Activated naive CD8-positive, alpha-beta T cell (primary cell): Measurements from ENCODE around the gene RAPGEF4.
"Not testable (repeated sequence)": the region's sequence is repeated elsewhere in the genome, so short reads cannot be mapped to it uniquely, and the experiment has no call there.

Experiments
- H3K27ac Mint-ChIP-seq: one replicate; pipeline ENCODE4 v1.8.0; 2021; ENCODE audit warnings: mixed read lengths
- H3K27me3 Mint-ChIP-seq: one replicate; pipeline ENCODE4 v1.8.0; 2021; ENCODE audit warnings: mixed read lengths
- H3K36me3 Mint-ChIP-seq: one replicate; pipeline ENCODE4 v1.8.0; 2021; ENCODE audit warnings: mixed read lengths
- H3K4me1 Mint-ChIP-seq: one replicate; pipeline ENCODE4 v1.8.0; 2021; ENCODE audit warnings: low read depth, mixed read lengths
- H3K4me3 Mint-ChIP-seq: one replicate; pipeline ENCODE4 v1.8.0; 2021; ENCODE audit warnings: mild to moderate bottlenecking, mixed read lengths
- H3K9me3 Mint-ChIP-seq: one replicate; pipeline ENCODE4 v1.8.0; 2021; ENCODE audit warnings: low read depth, mixed read lengths

The RAPGEF4 gene

DNA sequence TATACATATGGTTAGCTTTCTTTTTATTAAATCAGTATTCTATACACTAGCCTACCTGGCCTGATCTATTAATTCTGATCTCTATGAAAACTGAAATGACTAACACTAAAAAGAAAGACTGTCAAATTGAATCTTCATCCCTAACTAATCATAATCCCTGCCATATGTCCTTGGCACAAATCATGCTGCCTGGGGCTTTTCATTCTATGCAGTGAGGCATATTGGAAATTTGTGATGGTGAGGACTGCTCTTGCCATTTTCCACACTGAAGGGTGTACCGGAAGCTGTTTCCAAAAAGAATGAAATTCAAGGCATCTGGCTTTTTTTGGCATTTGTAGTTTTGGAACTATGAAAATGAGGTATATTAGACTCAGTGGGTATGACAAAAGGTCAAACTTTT lies 39.7 kb downstream of the RAPGEF4 start:
- no peaks in the 10 kb centered on the region for H3K36me3 Mint-ChIP-seq
- peaks cover 4% of the 10 kb centered on the region for H3K27me3 Mint-ChIP-seq
- H3K4me3 Mint-ChIP-seq, result no peak overlapping the region
- H3K27ac Mint-ChIP-seq, result no peak overlapping the region
- no peaks in the 10 kb centered on the region for H3K9me3 Mint-ChIP-seq
- H3K4me1 Mint-ChIP-seq, result no peaks in the 10 kb centered on the region

DNA sequence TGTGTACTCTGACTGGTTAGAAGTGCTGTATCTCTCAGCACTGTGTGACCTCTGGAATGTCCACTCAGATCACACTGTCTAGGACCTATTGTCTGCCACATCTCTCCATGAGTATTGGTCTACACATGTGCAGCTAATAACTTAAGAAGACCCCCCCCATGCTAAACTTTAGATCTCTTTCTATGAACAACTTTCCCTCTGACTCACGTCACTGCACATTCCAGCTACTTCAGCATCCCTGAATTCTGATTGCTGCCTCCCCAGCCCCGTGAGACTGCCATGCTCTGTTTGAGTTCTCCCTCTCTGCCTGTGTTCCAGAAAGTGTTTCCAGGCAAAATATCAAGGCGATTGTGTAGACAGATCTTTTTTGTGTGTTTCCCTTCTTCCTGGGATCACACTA lies 41.8 kb downstream of the RAPGEF4 start:
- H3K9me3 Mint-ChIP-seq, result no peaks in the 10 kb centered on the region
- no peaks in the 10 kb centered on the region for H3K4me1 Mint-ChIP-seq
- H3K27ac Mint-ChIP-seq, result no peak overlapping the region
- H3K36me3 Mint-ChIP-seq, result no peaks in the 10 kb centered on the region
- H3K4me3 Mint-ChIP-seq, result no peak overlapping the region
- peaks cover 6% of the 10 kb centered on the region for H3K27me3 Mint-ChIP-seq

DNA sequence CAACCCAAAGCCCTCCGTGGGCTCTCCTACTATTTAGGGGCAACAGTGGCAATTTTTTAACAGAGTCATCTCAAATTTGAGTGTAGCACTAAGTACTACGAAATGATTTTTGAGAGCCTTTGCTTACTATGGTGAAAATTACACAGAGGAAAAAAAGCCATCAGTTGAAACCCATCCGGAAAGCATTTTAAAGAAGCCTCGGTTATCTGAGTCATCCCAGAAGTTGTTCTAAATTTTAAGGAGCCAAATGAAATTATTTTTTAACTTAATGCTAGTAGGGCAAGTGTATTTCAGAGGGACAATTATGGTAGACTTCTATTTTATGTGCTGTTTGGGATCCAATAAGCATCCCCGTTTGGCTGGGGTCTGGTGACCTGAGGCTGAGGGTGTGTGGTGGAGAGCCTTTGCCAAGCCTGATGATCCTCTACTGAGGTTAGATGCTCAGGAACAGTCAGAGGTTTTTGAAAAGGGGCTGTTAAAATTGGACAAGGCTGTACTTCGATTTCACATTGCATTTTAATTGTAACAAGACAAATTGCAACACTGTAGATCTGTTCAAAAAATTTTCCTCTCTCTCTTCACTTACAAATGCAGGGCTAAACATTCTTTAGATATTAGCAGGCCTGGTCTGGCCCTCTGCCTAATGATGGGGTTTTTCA lies 47.0 kb downstream of the RAPGEF4 start:
- Mint-ChIP-seq H3K9me3 (no peaks in the 10 kb centered on the region), H3K4me3 (no peak overlapping the region), H3K4me1 (no peaks in the 10 kb centered on the region), H3K27ac (no peak overlapping the region), H3K36me3 (no peaks in the 10 kb centered on the region), H3K27me3 (peaks cover 20% of the 10 kb centered on the region)

DNA sequence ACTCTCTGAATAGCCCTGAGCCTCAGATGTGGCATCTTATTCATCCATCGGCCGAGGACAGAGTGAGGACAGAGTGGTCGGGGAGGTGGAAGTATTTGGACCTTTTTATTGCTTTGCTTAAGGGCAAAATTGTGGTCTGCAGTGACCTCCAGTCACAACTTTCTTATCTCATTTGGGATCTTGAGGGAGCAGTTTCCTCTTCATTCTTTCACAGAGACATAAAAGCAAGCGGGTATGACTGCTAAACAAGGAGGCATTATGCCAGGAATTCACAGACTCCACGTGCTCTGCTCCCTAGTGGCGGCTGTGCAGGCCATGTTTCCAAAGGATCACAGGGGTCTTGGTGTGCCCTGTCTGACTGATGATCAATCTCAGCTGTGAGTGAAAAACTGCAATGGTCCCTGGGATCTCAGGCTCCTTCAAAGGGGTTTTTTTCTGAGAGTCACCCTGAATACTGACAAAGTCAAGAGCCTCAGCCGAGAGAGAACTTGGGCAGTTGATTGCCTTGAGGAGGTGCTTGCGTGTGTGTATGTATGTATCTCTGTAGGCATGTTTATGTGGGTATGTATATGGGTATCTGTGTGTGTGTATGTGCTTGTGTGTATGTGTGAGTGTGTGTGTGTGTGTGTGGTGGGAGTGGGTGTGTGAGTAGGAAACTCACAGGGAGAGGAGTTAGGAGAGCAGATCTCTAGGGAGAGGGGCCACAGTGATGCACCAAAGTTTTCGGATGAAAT lies 47.7 kb downstream of the RAPGEF4 start:
- peaks cover 20% of the 10 kb centered on the region for H3K27me3 Mint-ChIP-seq

DNA sequence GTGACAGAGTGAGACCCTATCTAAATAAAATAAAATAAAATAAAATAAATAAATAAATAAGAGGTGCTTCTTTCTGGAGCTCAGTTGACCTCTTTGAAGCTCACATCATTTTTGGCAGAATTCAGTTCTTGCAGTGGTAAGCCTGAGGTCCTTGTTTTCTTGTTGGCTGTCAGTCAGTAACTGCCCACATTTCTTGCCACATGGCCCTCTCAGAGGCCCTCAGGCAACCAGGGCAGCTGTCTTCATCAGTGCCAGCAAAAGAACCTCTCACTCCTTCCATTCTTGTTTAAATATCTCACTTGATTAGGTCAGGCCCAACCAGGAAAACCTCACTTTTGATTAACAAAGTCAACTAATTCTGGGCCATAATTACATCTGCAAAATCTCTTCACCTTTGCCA lies 53.2 kb downstream of the RAPGEF4 start:
- Mint-ChIP-seq H3K27me3 (peaks cover 6% of the 10 kb centered on the region), H3K36me3 (no peaks in the 10 kb centered on the region), H3K27ac (no peak overlapping the region), H3K4me1 (no peaks in the 10 kb centered on the region), H3K9me3 (no peaks in the 10 kb centered on the region), H3K4me3 (no peak overlapping the region)

More for the DNA sequence above, 47.7 kb downstream of the RAPGEF4 start:
- no peaks in the 10 kb centered on the region for H3K36me3 Mint-ChIP-seq
- no peaks in the 10 kb centered on the region for H3K9me3 Mint-ChIP-seq
- H3K4me3 Mint-ChIP-seq, result no peak overlapping the region
- H3K4me1 Mint-ChIP-seq, result no peaks in the 10 kb centered on the region
- no peak overlapping the region for H3K27ac Mint-ChIP-seq

DNA sequence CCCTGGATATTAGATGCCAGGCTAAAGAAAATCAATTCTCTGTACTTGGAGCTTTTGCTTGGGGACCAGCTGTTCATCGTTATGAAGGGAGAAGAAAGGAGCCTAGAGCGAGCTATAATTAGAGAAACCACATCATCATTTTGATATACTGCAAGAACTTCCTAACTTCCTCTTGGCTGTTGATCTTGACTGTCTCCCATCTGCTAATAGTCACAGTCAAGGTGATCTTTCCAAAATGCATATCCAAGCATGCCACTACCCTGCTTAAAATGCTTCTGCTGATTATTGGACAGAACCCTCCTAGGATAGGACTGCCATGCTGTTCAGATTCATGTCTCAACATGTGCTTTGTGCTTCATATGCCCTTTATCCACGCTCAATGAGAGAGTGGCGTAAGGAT lies 54.8 kb downstream of the RAPGEF4 start:
- Mint-ChIP-seq H3K4me3 (no peak overlapping the region), H3K9me3 (no peaks in the 10 kb centered on the region), H3K27me3 (peaks cover 4% of the 10 kb centered on the region), H3K4me1 (no peaks in the 10 kb centered on the region), H3K36me3 (peaks cover 3% of the 10 kb centered on the region), H3K27ac (no peak overlapping the region)

DNA sequence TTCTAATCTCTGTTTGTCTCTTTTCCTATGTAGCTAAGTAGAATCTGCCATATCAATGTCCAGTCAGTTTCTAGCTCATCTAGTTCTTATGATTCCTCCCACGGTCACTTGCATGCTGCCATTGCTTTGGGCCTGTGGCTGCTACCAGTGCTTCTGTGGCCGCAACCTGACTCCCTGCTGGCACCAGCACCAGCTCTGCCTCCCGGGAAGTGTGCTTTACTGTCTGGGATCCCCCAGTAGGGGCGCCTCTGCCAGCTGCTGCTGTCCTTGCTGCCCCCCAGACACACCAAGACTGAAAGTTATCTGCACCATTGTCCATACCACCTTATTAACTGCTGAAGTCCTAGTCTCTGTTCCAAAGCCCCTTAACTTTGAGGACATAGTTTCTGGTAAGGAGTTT lies 56.3 kb downstream of the RAPGEF4 start:
- H3K4me1 Mint-ChIP-seq, result no peaks in the 10 kb centered on the region
- H3K36me3 Mint-ChIP-seq, result peaks cover 3% of the 10 kb centered on the region
- no peaks in the 10 kb centered on the region for H3K9me3 Mint-ChIP-seq
- no peak overlapping the region for H3K4me3 Mint-ChIP-seq
- H3K27me3 Mint-ChIP-seq, result peaks cover 2% of the 10 kb centered on the region
- H3K27ac Mint-ChIP-seq, result no peak overlapping the region

DNA sequence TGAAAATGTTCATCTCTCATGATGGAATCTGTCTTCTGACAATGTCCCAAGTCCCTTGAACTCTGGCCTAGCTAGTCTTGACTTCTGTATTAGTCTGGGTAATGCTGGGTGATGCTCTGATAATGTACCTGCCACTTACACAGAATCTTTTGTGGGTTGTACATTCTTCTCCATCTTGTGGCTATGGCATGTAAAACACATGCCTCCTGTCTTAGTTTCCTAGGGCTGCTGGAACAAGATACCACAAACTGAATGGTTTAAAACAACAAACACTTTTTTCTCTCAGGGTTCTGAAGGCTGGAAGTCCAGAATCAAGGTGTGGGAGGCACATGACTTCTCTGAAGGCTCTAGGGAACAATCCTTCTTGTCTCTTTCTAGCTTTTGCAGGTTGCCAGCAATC lies 57.1 kb downstream of the RAPGEF4 start:
- Mint-ChIP-seq H3K4me1 (no peaks in the 10 kb centered on the region), H3K4me3 (no peak overlapping the region), H3K9me3 (no peaks in the 10 kb centered on the region)

DNA sequence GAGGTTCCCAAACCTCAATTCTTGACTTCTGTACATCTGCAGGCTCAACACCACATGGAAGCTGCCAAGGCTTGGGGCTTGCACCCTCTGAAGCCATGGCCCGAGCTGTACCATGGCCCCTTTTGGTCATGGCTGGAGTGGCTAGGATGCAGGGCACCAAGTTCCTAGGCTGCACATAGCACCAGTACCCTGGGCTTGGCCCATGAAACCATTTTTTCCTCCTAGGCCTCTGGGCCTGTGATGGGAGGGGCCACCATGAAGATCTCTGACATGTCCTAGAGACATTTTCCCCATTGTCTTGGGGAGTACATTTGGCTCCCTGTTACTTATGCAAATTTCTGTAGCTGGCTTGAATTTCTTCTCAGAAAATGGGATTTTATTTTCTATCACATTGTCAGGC lies 67.7 kb downstream of the RAPGEF4 start:
- not testable (repeated sequence) for H3K4me1 Mint-ChIP-seq, H3K4me3 Mint-ChIP-seq, H3K36me3 Mint-ChIP-seq, H3K27ac Mint-ChIP-seq, H3K27me3 Mint-ChIP-seq
- peaks cover 13% of the 10 kb centered on the region for H3K9me3 Mint-ChIP-seq

More for the DNA sequence above, 57.1 kb downstream of the RAPGEF4 start:
- peaks cover 2% of the 10 kb centered on the region for H3K27me3 Mint-ChIP-seq
- no peak overlapping the region for H3K27ac Mint-ChIP-seq
- H3K36me3 Mint-ChIP-seq, result peaks cover 3% of the 10 kb centered on the region

DNA sequence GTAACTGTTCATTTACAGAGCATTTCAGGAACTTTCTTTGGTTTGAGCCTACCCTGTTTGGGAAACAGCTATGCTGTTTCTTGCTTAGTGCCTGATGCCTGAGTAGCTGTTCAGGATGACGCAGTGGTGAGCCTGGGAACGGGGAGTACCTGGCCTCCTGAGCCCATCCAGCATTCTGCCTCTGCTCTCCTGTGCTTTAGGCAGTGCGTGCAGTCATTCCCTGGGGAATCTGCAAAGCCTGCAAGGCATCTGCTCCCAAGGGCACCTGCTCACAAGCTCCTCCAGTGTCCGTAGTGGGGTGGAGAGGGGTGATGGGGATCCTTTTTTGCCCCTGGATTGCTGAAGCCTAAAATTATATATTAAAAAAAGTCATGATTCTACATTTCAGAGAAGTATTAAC lies 68.8 kb downstream of the RAPGEF4 start:
- Mint-ChIP-seq H3K36me3 (peaks cover 3% of the 10 kb centered on the region), H3K9me3 (peaks cover 13% of the 10 kb centered on the region), H3K4me3 (no peak overlapping the region), H3K27ac (no peak overlapping the region), H3K27me3 (no peaks in the 10 kb centered on the region), H3K4me1 (no peaks in the 10 kb centered on the region)

DNA sequence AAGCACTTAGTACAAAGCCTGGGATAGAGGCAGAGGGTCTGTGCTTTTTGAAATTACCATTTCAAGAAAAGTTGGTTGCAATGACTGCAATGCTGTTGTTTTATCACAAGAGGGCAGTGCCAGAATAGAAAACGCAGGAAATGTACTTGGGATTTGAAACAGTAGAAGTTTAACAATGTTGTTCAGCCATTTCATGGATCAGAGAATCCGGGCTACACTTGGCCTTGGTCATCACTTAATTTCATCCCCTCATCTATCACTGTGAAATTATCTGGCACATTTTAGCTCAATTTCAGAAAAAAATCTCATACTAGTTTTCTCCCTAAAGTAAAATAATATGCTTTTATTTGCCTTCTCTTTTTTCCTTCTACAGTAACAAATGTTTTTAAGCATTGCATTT lies 70.8 kb downstream of the RAPGEF4 start:
- no peaks in the 10 kb centered on the region for H3K4me1 Mint-ChIP-seq
- H3K4me3 Mint-ChIP-seq, result no peak overlapping the region
- no peak overlapping the region for H3K27ac Mint-ChIP-seq
- H3K9me3 Mint-ChIP-seq, result peaks cover 13% of the 10 kb centered on the region
- H3K36me3 Mint-ChIP-seq, result peaks cover 3% of the 10 kb centered on the region
- H3K27me3 Mint-ChIP-seq, result no peaks in the 10 kb centered on the region

DNA sequence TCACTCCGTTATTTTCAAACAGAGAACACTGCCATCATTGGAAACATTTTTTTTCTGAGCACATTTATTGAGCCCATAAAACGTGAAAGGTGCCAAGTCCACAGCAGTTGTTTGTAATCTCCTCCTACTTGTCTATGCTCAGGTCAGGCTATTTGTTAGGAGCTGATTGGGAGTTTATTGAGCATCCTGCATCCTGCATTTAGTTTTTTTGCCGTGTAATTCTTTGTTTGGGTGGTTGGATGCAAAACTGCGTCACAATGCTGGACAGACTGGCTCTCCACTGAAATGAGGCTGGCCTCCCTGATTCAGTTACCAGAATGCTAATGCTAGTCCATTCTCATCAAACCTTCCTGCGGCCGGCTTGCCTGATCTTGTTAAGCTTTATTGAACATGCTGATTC lies 71.4 kb downstream of the RAPGEF4 start:
- Mint-ChIP-seq H3K27ac (no peak overlapping the region), H3K4me3 (no peak overlapping the region), H3K27me3 (no peaks in the 10 kb centered on the region)

DNA sequence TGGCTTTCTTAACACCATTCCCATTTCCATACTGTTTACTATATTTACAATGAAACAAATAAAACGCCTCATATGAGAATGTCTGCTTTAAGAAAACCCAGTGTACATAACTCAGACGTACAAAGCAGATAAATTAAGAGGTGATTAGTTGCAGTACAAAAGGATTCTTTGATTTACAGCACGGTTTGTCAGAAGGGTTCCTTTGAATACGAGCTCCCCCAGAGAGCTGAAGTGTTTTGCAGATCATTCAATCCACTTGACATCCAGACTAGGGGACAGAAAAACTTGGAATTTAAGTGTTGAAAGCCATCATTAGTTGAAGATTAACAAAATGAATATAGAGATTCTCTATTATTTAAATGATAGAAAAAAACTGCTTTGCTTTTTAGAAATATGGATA lies 72.5 kb downstream of the RAPGEF4 start:
- Mint-ChIP-seq H3K27me3 (no peaks in the 10 kb centered on the region), H3K9me3 (peaks cover 4% of the 10 kb centered on the region), H3K4me3 (no peak overlapping the region), H3K27ac (no peak overlapping the region), H3K4me1 (no peaks in the 10 kb centered on the region), H3K36me3 (peaks cover 3% of the 10 kb centered on the region)

More for the DNA sequence above, 71.4 kb downstream of the RAPGEF4 start:
- Mint-ChIP-seq H3K36me3 (peaks cover 3% of the 10 kb centered on the region), H3K9me3 (peaks cover 13% of the 10 kb centered on the region), H3K4me1 (no peaks in the 10 kb centered on the region)

DNA sequence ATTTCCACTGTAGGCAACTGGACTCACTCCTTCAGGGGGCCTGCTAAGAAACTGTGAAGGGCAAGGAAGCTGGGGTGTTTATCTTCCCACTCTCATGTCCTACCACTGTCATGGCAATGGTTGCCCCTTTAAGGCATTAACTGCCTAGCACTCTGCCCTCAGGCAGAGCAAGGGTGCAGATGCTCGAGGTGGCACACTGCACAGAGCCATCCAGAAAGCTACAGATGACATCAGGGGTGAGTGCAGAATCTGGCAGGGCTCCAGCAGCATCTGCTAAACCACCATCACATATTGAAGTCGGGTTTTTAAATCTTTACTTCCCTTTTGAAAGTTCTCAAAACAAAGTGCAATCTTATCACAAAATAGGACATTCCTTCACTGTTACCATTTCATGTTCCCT lies 75.4 kb downstream of the RAPGEF4 start:
- H3K4me1 Mint-ChIP-seq, result no peaks in the 10 kb centered on the region
- H3K27me3 Mint-ChIP-seq, result no peaks in the 10 kb centered on the region
- H3K36me3 Mint-ChIP-seq, result no peaks in the 10 kb centered on the region
- no peak overlapping the region for H3K4me3 Mint-ChIP-seq
- H3K9me3 Mint-ChIP-seq, result no peaks in the 10 kb centered on the region
- H3K27ac Mint-ChIP-seq, result no peak overlapping the region

DNA sequence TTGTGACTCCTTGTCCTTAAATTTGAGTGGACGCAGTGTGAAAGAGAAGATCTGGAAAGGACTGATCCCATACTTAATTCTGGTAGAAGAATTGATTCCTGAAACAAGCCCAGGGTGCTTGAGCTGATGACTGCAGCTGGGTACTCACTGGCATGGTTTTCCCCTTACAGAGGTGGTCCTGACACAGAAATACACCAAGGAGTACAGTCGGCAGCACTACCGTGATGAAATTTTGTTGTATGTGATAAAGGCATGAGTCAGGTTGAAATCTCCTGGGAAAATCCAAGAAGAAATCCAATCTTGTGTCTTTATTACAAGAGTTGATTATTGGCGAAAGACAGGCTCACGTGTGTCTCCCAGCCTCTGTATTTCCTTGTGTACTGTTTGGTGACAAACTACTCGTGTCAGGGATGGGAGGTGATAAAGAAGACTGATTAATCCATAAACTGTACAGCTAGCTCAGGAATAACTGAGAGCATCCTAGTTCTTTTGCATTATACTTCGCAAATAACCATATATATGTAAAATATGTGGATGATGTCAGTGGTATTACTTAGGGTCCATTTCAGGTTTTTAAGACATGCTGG lies 76.6 kb downstream of the RAPGEF4 start:
- Mint-ChIP-seq H3K4me1 (no peaks in the 10 kb centered on the region), H3K9me3 (no peaks in the 10 kb centered on the region), H3K27ac (no peak overlapping the region), H3K27me3 (no peaks in the 10 kb centered on the region), H3K4me3 (no peak overlapping the region), H3K36me3 (no peaks in the 10 kb centered on the region)
